Posterior vena cava (tissue), 2 donors: ENCODE measurements around the gene ANO2. TPM values are rescaled to one million over a fixed set of nuclear protein-coding genes. Genes with fewer than 3 reads are reported as not detected.
"Not testable (repeated sequence)": the region's sequence is repeated elsewhere in the genome, so short reads cannot be mapped to it uniquely, and the experiment has no call there.

Source experiments
- DNase-seq: peaks from one replicate; pipeline ENCODE4 v3.0.0-alpha.2; 2020; ENCODE audit warnings: low spot score
- intact Hi-C, 2 donors: fragments of 100-400 bp; cut with DNase I; formaldehyde crosslinking; loops; one replicate each; pipeline versions ENCODE4 v1.14.1 to v1.14.2; 2022 to 2023
- total RNA-seq, 2 donors: library from RNA; stranded (reverse); fragmentation: NEBNext Ultra II Directional; extraction: Animal tissue kit (Norgen Biotek cat#: 25700); gene quantifications; one replicate each; pipeline ENCODE4 v1.2.1, GENCODE V29; 2021
- donor health status: DM: yes; HTN: yes; CAD: no.
- donor health status: DM: yes; HTN: yes; CAD: no.

The ANO2 gene
- total RNA-seq, 2 donors from 2014 or later, result 9.2 to 16.4 TPM

- intact Hi-C loops, result no loop called here
- DNase-seq, result no peak
Measured at GRCh38 chr12:5865397-5865796, 79.7 kb downstream of the ANO2 start.

GRCh38 chr12:5864972-5865371, 80.1 kb downstream of the ANO2 start:
- intact Hi-C loops, result no loop called here

GRCh38 chr12:5864301-5864700, 80.8 kb downstream of the ANO2 start:
- no peak for DNase-seq
- intact Hi-C loops, result no loop called here

More at GRCh38 chr12:5864972-5865371, 80.1 kb downstream of the ANO2 start:
- DNase-seq, result no peak

GRCh38 chr12:5861416-5861815, 83.6 kb downstream of the ANO2 start:
- DNase-seq, result peak; percentile 74
- intact Hi-C loops, result no loop called here

- intact Hi-C loops, result no loop called here
Measured at GRCh38 chr12:5856692-5857091, 88.4 kb downstream of the ANO2 start.

GRCh38 chr12:5846950-5847349, 98.1 kb downstream of the ANO2 start:
- intact Hi-C loops, result no loop called here
- DNase-seq, result no peak

More at GRCh38 chr12:5856692-5857091, 88.4 kb downstream of the ANO2 start:
- no peak for DNase-seq

DNA sequence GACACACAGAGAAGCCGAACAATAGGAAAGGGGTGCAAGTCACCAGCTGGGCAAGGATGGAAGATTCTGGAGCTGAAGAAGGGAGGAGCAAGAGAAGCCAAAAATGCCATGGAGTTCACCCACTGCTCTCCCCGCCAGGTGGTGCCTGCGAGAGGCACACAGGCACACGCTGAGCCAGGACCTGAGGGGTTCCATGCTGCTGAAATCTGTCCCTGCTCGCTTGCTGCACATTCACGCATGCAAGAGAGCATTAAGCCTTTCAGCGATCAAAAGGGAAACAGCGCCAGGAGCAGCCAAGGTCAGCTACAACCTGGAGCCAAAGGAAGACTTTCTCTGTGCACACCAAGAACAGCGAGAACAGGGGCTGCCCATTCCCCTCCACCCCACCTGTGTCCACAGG, 104.1 kb downstream of the ANO2 start:
- intact Hi-C loops, result no loop called here
- peak; percentile 67 for DNase-seq

- DNase-seq, result no peak
- intact Hi-C loops, result no loop called here
Measured at GRCh38 chr12:5830111-5830510, 114.9 kb downstream of the ANO2 start.

- intact Hi-C loops, result no loop called here
- DNase-seq, result no peak
Measured at GRCh38 chr12:5827591-5827990, 117.5 kb downstream of the ANO2 start.

DNA sequence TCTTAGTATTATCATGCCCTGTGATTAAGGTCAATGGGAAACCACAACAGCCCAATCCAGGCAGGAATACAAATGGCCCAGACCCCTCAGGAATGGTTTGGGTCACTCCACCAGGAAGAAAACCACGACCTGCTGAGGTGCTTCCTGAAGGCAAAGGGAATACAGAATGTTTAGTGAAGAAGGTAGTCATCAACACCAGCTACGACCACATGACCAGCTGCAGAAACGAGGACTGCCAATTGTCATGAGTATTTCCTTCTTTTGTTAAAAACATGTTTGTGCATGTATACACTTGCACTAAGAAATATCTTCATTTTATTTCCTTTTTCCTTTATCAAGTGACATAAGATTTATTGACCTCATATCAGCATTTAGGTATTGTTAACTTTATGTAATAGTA, 119.3 kb downstream of the ANO2 start:
- DNase-seq, intact Hi-C loops: not testable (repeated sequence)

- intact Hi-C loops, DNase-seq: not testable (repeated sequence)
Measured at GRCh38 chr12:5818877-5819276, 126.2 kb downstream of the ANO2 start.

GRCh38 chr12:5817246-5817645, 127.8 kb downstream of the ANO2 start:
- intact Hi-C loops, result no loop called here
- no peak for DNase-seq

DNA sequence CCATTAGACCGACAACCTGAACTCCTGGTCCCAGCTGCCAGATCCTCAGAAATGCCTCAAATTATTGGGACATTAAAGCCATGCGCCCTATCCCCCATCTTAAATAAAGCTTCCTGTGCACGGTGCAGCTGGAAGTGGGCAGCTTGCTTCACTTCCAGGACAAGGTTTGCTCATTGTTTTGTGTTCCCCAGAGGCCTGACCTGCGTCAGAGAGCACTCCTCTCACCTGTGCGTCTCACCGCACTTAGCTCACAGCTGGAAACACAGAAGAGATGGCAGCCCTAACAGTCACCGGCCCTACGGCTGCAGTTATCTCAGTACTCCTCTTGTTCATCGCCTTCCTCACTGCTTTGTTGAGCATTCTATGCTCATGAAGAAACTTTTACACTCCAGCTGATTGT, 135.5 kb downstream of the ANO2 start:
- intact Hi-C loops, result no loop called here
- DNase-seq, result no peak

GRCh38 chr12:5808981-5809380, 136.1 kb downstream of the ANO2 start:
- intact Hi-C loops, result no loop called here
- no peak for DNase-seq

- no peak for DNase-seq
- intact Hi-C loops, result no loop called here
Measured at GRCh38 chr12:5807514-5808219, 137.4 kb downstream of the ANO2 start.

- no peak for DNase-seq
- intact Hi-C loops, result no loop called here
Measured at GRCh38 chr12:5807090-5807414, 138.0 kb downstream of the ANO2 start.

- no peak for DNase-seq
- intact Hi-C loops, result no loop called here
Measured at GRCh38 chr12:5806371-5807089, 138.5 kb downstream of the ANO2 start.

- no peak for DNase-seq
- intact Hi-C loops, result no loop called here
Measured at GRCh38 chr12:5803532-5803931, 141.5 kb downstream of the ANO2 start.

DNA sequence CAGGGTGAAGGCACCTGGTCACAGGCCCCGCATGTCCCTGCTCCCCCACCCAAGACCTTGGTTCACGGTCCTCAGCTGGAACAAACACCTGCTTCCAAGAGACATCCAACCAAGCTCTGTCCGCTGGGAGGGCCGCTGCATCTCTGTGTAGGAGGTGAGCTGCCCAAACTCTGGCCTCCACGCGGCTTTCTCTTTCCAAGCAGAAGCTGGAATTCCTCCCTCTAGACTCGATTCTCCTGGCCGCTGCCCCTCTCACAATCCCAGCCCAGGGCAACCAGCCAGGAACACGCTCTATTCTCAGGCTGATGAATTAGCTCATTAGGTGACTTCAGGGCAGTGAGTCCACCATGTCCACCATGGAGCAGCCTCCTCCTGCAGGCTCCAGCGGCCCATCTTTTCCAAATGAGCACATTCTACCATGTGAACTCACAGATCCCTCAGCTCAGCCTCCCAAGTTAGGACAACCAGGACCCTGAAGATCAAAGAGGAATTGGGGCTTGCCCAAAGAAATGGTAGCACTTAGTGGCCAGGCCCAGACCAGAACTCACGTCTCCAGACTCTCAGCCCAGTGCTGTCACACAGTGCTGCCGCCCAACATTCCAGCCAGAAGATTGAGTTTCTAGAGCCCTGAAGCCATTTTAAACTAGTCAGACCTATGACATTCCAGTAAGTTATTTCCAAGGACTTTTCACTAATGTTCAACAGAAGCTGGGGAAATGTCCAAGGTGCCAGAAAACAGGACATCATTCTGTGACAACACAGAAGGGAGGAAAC, 146.6 kb downstream of the ANO2 start:
- intact Hi-C loops, result no loop called here
- DNase-seq, result no peak

- DNase-seq, result no peak
- intact Hi-C loops, result no loop called here
Measured at GRCh38 chr12:5797661-5798060, 147.4 kb downstream of the ANO2 start.

GRCh38 chr12:5796959-5797225, 148.2 kb downstream of the ANO2 start:
- intact Hi-C loops, result no loop called here

More at GRCh38 chr12:5796959-5797225, 148.2 kb downstream of the ANO2 start:
- no peak for DNase-seq
